GM12801 (cell line): ENCODE results near the gene GRM7.

Experiments used
- TF ChIP-seq, protein P1 (sequence below): IDR thresholded peaks from one replicate; pipeline ENCODE4 v1.5.1; 2011; ENCODE audit warnings: control low read depth; ENCODE audit not compliant: insufficient read length; ENCODE audit errors: extremely low read depth

GRM7 gene

GRCh38 chr3:7484636-7485035, 623.7 kb downstream of the GRM7 start:
- TF ChIP-seq, protein P1, sequence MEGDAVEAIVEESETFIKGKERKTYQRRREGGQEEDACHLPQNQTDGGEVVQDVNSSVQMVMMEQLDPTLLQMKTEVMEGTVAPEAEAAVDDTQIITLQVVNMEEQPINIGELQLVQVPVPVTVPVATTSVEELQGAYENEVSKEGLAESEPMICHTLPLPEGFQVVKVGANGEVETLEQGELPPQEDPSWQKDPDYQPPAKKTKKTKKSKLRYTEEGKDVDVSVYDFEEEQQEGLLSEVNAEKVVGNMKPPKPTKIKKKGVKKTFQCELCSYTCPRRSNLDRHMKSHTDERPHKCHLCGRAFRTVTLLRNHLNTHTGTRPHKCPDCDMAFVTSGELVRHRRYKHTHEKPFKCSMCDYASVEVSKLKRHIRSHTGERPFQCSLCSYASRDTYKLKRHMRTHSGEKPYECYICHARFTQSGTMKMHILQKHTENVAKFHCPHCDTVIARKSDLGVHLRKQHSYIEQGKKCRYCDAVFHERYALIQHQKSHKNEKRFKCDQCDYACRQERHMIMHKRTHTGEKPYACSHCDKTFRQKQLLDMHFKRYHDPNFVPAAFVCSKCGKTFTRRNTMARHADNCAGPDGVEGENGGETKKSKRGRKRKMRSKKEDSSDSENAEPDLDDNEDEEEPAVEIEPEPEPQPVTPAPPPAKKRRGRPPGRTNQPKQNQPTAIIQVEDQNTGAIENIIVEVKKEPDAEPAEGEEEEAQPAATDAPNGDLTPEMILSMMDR, result no peak

GRCh38 chr3:7487763-7488162, 626.8 kb downstream of the GRM7 start:
- TF ChIP-seq, protein P1, result no peak

DNA sequence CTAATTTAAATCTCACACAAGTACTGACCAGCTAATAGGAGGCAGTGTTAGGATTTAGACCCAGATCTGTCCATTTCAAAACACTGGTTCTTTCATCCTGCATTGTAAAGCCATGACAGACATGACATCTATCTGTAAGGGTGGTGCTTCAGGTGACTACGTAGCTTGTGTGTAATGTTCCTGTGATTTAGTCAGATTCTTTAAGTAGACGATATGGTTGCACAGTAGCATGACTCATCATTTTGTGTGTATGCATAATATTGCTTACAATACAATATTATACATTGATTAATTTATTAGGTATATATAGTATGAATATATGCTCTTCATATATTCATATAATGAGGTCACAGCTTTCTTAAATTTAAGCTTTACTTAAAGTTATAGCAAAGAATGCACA, 628.5 kb downstream of the GRM7 start:
- TF ChIP-seq, protein P1, result no peak

DNA sequence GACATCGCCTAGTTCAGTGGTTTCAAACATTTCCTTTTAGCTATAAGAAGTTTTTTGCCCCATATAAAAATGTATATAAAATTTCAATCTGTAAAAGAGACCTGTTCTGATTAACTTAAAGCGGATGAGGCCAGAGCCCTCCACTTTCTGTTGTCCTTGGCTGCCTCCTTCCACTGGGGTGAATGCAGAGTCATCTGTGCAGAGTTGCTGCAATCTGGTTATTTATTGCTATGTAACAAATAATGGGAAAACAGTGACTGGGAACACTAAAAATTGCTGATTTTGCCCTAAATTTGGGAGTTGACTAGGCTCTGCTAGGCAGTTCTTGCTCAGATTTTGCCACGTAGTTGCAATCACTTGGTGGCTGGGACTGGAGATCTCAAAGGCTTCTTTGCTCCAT, 637.8 kb downstream of the GRM7 start:
- TF ChIP-seq, protein P1, result no peak

GRCh38 chr3:7503431-7503830, 642.5 kb downstream of the GRM7 start:
- TF ChIP-seq, protein P1, result no peak

- TF ChIP-seq, protein P1, result no peak
Observed at GRCh38 chr3:7504886-7505775, 644.2 kb downstream of the GRM7 start.

- TF ChIP-seq, protein P1, result no peak
Observed at GRCh38 chr3:7506606-7507180, 645.8 kb downstream of the GRM7 start.
